Measurements from ENCODE around the gene SIX2. TPM values are rescaled to one million over a fixed set of nuclear protein-coding genes. Genes with fewer than 3 reads are reported as not detected.
A peak's percentile ranks its signal among the peaks of the same experiment; 100 is the strongest.

The SIX2 gene
- total and polyA plus RNA-seq, 10 donors = 0.03 to 0.20 (median 0.03) TPM; not detected in 7

- WGBS, 5 donors = 18 to 28% (median 22%) methylated on average over 13 of the region's 13 CpGs
- DNase-seq = no peak
- TF ChIP-seq, protein P1, sequence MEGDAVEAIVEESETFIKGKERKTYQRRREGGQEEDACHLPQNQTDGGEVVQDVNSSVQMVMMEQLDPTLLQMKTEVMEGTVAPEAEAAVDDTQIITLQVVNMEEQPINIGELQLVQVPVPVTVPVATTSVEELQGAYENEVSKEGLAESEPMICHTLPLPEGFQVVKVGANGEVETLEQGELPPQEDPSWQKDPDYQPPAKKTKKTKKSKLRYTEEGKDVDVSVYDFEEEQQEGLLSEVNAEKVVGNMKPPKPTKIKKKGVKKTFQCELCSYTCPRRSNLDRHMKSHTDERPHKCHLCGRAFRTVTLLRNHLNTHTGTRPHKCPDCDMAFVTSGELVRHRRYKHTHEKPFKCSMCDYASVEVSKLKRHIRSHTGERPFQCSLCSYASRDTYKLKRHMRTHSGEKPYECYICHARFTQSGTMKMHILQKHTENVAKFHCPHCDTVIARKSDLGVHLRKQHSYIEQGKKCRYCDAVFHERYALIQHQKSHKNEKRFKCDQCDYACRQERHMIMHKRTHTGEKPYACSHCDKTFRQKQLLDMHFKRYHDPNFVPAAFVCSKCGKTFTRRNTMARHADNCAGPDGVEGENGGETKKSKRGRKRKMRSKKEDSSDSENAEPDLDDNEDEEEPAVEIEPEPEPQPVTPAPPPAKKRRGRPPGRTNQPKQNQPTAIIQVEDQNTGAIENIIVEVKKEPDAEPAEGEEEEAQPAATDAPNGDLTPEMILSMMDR (IDR thresholded peaks at IDR 0.05 in 8 of 11, conservative IDR thresholded peaks at IDR 0.05 in 3 of 11) = no peak
- TF ChIP-seq POLR2A (IDR thresholded peaks at IDR 0.05) (no peak), POLR2AphosphoS5 (IDR thresholded peaks at IDR 0.05) (no peak)
- no peak overlapping the region for H3K27ac ChIP-seq
- H3K4me3 ChIP-seq = peak overlapping the region in 1 of 8 donors; percentile 29
- peaks cover 27 to 63% (median 44%) of the 10 kb centered on the region in 6 donors for H3K4me1 ChIP-seq
- peaks cover 3 to 100% (median 80%) of the 10 kb centered on the region in 7 donors for H3K27me3 ChIP-seq (replicated peaks in 1 of 7)
- H3K36me3 ChIP-seq = no peaks in the 10 kb centered on the region
- no peaks in the 10 kb centered on the region for H3K9me3 ChIP-seq
- intact Hi-C loops (cut with DNase I; ENCODE audit: low total_unique reads) = no loop called here
These were observed 3.5 kb upstream of the SIX2 start for GRCh38 chr2:45012733-45013132.

DNA sequence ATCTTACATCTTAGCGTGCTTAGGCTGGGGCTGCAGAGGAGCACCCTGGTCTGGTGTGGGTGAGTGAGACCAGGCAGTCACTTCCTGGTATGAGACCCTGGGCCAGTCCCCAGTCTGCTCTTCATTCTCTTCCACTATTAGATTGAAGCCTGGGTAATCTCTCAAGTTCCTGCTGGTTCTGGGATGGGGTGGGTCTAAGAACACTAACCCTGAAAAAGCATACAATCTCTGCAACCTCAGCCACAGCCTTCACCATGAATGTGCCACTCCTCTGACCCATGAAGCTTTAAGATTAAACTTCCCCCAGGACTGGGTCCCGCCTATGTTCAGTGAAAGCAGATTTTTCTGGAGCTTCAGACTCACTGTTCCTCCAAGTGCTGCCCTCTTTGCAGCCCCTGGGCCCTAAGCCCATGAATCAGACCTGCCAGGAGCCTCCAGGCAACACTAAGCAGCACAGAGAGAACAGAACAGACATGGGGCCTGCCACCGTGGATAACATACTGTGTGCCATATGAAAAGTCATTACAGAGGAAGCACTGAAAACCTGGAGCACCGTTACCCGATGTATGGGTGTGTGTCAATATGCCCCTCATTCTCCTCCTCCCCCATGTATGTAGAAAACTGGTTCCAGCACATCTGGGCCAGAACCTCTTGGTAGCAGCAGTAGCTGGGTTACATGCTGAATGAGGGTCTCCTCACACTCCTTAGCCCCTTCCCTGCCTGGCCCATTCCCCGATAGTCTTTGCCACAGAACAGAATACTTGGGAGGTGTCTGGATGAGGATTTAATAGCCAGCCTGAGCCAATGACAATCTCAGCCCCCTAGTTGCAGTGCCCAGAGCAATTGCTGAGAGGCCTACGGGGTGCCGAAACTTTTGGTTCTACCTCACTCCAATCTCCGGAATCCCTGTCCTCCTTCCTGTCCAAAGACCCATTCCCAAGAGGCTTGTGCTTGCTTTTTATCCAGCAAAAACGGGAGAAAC lies 2.7 kb upstream of the SIX2 start:
- peaks cover 3 to 100% (median 88%) of the 10 kb centered on the region in 7 donors for H3K27me3 ChIP-seq (replicated peaks in 1 of 7)
- intact Hi-C loops (cut with DNase I; ENCODE audit: low total_unique reads) = no loop called here

GRCh38 chr2:45011121-45011520 lies 1.9 kb upstream of the SIX2 start:
- no peaks in the 10 kb centered on the region for H3K36me3 ChIP-seq
- H3K4me1 ChIP-seq = peaks cover 27 to 70% (median 44%) of the 10 kb centered on the region in 6 donors
- DNase-seq = no peak
- H3K4me3 ChIP-seq = no peak overlapping the region
- WGBS, 5 donors = 38 to 52% (median 46%) methylated on average over 3 of the region's 3 CpGs
- H3K9me3 ChIP-seq = no peaks in the 10 kb centered on the region
- TF ChIP-seq, protein P1 (IDR thresholded peaks at IDR 0.05 in 8 of 11, conservative IDR thresholded peaks at IDR 0.05 in 3 of 11) = no peak
- TF ChIP-seq POLR2A (IDR thresholded peaks at IDR 0.05) (no peak), POLR2AphosphoS5 (IDR thresholded peaks at IDR 0.05) (no peak)
- H3K27ac ChIP-seq = no peak overlapping the region
- intact Hi-C loops (cut with DNase I; ENCODE audit: low total_unique reads) = no loop called here
- H3K27me3 ChIP-seq (replicated peaks in 1 of 7) = peaks cover 3 to 100% (median 96%) of the 10 kb centered on the region in 7 donors

More for the DNA sequence above, 2.7 kb upstream of the SIX2 start:
- WGBS, 5 donors = 28 to 40% (median 35%) methylated on average over 7 to 10 of the region's 10 CpGs
- TF ChIP-seq POLR2AphosphoS5 (IDR thresholded peaks at IDR 0.05) (no peak), POLR2A (IDR thresholded peaks at IDR 0.05) (no peak)
- TF ChIP-seq, protein P1 (IDR thresholded peaks at IDR 0.05 in 8 of 11, conservative IDR thresholded peaks at IDR 0.05 in 3 of 11) = no peak
- no peak overlapping the region for H3K27ac ChIP-seq
- no peaks in the 10 kb centered on the region for H3K9me3 ChIP-seq
- H3K36me3 ChIP-seq = no peaks in the 10 kb centered on the region
- DNase-seq = no peak
- peaks cover 27 to 63% (median 44%) of the 10 kb centered on the region in 6 donors for H3K4me1 ChIP-seq
- no peak overlapping the region for H3K4me3 ChIP-seq

- H3K27me3 ChIP-seq (replicated peaks in 1 of 7) = peaks cover 3 to 100% (median 100%) of the 10 kb centered on the region in 7 donors
- no peaks in the 10 kb centered on the region for H3K36me3 ChIP-seq
- H3K4me1 ChIP-seq = peaks cover 27 to 75% (median 47%) of the 10 kb centered on the region in 6 donors
- no peak for DNase-seq
- TF ChIP-seq, protein P1 (IDR thresholded peaks at IDR 0.05 in 8 of 11, conservative IDR thresholded peaks at IDR 0.05 in 3 of 11) = no peak
- TF ChIP-seq POLR2AphosphoS5 (IDR thresholded peaks at IDR 0.05) = no peak
- no peak for TF ChIP-seq POLR2A (IDR thresholded peaks at IDR 0.05)
- no peak overlapping the region for H3K27ac ChIP-seq
- WGBS, 5 donors = 5 to 12% (median 10%) methylated on average over 5 of the region's 5 CpGs
- intact Hi-C loops (cut with DNase I; ENCODE audit: low total_unique reads) = no loop called here
- H3K9me3 ChIP-seq = no peaks in the 10 kb centered on the region
- peak overlapping the region in 2 of 8 donors; percentile 48 to 72 for H3K4me3 ChIP-seq
These were observed 1.4 kb upstream of the SIX2 start for GRCh38 chr2:45010702-45011012.
